Stimulated activated CD8-positive, alpha-beta memory T cell treated with anti-CD3 and anti-CD28 coated beads, Interleukin-12 subunit alpha, Interleukin-12 subunit beta, amount 100 ng/mL, for 1 hour (primary cell): ENCODE results near the gene GTF2H2.
"Not testable (repeated sequence)": the region's sequence is repeated elsewhere in the genome, so short reads cannot be mapped to it uniquely, and the experiment has no call there.

ENCODE experiments used
- DNase-seq: peaks from one replicate; pipeline ENCODE4 v3.0.0-alpha.2; 2020; ENCODE audit warnings: low read depth

The GTF2H2 gene

GRCh38 chr5:71067262-71067928 lies at the start of gene GTF2H2:
TSS of gene GTF2H2 (minus strand) at chr5:71067676. CDS start at chr5:71062763, 4,913 bp downstream.
- DNase-seq, result not testable (repeated sequence)

GRCh38 chr5:71109730-71110275 lies 42.3 kb upstream of the GTF2H2 start:
- not testable (repeated sequence) for DNase-seq

GRCh38 chr5:71099996-71100395 lies 32.5 kb upstream of the GTF2H2 start:
- not testable (repeated sequence) for DNase-seq

DNA sequence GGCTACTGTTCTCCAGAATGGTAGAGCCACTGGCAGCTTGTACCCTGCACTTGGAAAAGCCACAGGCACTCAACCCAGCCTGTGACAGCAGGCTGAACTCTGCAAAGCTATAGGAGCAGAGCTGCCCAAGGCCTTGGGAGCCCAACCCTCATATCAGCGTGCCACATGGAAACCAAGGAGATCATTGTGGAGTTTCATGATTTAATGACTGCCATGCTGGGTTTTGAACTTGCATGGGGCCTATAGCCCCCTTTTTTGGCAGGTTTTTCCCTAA lies 30.4 kb upstream of the GTF2H2 start:
- DNase-seq, result not testable (repeated sequence)

DNA sequence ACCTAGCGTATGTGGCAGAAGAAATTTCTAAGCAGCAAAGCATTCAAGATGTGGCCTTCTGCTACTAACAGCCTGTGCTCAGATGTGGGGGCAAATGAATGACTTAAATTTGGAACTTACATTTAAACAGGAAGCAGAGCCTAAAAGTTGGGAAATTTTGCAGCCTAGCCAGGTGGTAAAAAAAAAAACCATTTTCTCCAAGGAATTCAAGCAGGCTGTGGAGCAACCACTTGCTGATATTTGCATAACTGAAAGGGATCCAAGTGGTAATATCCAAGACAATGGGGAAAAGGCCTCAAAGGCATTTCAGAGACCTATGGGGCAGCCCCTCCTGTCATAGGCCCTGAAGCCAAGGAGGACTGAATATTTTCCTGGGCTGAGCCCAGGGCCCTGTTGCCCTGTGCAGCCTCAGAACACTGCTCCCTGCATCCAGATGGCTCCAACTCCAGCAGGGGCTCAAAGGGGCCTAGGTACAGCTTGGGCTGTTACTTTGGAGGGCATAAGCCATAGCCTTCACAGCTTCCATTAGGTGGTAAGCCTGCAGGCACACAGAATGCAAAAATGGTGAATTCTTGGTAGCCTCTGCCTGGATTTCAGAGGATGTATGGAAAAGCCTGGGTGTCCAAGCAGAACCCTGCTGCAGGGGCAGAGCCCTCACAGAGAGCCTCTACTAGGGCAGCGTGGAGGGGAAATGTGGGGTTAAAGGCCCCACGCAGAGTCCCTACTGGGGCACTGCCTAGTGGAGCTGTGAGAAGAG lies 29.9 kb upstream of the GTF2H2 start:
- not testable (repeated sequence) for DNase-seq

GRCh38 chr5:71089773-71090172 lies 22.3 kb upstream of the GTF2H2 start:
- DNase-seq, result not testable (repeated sequence)

GRCh38 chr5:71088754-71089153 lies 21.3 kb upstream of the GTF2H2 start:
- DNase-seq, result not testable (repeated sequence)

DNA sequence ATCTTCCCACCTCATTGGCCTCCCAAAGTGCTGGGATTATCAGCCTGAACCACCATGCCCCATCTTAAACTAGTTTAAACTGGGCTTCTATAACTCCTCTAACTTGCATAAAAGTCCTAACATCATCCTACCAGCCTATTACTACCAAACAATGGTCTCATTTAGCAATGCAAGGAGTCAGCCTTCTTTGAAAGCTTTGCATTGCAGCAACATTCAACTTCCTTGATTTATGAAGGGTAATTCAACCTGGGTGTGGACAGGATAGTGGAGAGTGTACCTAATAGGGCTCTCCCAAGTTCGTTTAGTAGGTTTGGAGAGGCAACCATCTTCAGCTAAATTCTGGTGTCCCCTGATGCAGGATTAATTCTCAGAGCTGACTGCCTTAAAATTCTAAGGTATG lies 18.7 kb upstream of the GTF2H2 start:
- not testable (repeated sequence) for DNase-seq

- DNase-seq, result not testable (repeated sequence)
Measured at GRCh38 chr5:71084280-71085063, 17.0 kb upstream of the GTF2H2 start.

- DNase-seq, result not testable (repeated sequence)
Measured at GRCh38 chr5:71082898-71083297, 15.4 kb upstream of the GTF2H2 start.

DNA sequence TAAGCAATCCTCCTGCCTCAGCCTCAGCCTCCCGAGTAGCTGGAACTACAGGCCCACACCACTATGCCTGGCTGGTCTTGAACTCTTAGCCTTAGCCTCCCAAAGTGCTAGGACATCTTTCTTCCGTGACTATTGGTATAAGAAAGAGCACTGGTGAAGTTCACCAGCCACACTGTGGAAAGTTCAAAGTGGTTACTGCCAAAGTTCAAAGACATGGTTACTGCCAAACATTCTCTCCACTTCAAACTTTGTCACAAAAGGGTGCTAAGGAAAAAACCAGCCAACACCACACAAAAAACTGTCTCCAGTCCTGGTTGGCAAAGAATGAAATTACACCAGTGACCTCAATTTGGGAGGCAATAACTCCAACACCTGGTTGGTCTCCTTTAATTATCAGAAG lies 14.9 kb upstream of the GTF2H2 start:
- DNase-seq, result not testable (repeated sequence)

- DNase-seq, result not testable (repeated sequence)
Measured at GRCh38 chr5:71061322-71061721, 6.2 kb downstream of the GTF2H2 start.

DNA sequence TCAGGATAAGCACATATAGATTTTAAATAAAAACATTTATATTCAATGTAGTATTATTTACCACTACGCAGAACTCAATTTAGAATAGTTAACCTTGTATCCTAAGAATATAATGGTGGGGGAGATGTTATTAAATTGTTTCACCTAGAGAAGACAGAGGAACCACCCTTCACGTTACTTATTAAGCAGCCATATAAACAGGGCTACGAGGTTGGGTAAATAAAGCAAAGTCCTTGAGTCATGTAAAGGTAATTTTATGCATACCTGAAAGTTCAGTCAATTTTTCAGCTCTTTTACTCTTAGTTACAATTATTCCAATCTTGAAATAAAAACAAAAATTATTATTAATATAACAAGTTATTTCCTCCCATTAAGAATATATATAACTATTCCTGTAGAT lies 8.1 kb downstream of the GTF2H2 start:
- DNase-seq, result not testable (repeated sequence)

DNA sequence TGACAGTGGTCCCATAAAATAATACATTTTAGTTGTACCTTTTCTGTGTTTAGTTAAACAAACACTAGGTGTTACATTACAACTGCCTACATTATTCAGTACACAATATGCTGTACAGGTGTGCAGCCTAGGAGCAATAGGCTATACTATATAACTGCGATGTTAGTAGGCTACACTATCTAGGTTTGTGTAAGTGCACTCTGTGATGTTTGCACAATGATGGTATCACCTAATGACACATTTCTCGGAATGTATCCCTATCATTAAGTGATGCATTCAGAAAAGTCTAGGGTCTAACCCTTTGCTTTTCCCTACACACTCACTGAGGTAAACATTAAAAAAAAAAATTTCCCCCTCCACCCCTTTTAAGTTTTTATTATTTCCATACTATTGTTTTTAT lies 22.7 kb downstream of the GTF2H2 start:
- DNase-seq, result not testable (repeated sequence)

GRCh38 chr5:71044128-71044527 lies 23.3 kb downstream of the GTF2H2 start:
- not testable (repeated sequence) for DNase-seq

- not testable (repeated sequence) for DNase-seq
Measured at GRCh38 chr5:71031046-71031776, 36.3 kb downstream of the GTF2H2 start.

- DNase-seq, result not testable (repeated sequence)
Measured at GRCh38 chr5:71025289-71025953, 42.1 kb downstream of the GTF2H2 start, which contains the start of gene NAIP. TSS of gene NAIP (minus strand) at chr5:71025339. CDS start at chr5:71012915, 12,424 bp downstream.

DNA sequence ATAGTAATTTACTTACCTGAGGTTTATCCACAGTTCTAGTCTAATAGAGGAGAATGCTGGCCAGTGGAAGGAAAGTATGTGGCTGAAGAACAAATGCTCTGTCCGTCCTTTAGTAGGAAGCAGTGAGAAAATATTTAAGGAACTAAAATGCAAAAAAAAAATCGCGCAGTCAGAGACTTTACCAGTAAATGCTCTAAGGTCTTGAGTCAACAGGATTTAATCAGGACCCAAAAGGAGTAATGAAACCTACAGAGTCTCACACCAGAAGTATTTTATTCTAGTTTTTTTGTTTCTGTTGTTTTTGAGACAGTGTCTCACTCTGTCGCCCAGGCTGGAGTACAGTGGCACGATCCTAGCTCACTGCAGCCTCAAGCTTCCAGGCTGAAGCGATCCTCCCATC lies 46.8 kb downstream of the GTF2H2 start:
- DNase-seq, result not testable (repeated sequence)

DNA sequence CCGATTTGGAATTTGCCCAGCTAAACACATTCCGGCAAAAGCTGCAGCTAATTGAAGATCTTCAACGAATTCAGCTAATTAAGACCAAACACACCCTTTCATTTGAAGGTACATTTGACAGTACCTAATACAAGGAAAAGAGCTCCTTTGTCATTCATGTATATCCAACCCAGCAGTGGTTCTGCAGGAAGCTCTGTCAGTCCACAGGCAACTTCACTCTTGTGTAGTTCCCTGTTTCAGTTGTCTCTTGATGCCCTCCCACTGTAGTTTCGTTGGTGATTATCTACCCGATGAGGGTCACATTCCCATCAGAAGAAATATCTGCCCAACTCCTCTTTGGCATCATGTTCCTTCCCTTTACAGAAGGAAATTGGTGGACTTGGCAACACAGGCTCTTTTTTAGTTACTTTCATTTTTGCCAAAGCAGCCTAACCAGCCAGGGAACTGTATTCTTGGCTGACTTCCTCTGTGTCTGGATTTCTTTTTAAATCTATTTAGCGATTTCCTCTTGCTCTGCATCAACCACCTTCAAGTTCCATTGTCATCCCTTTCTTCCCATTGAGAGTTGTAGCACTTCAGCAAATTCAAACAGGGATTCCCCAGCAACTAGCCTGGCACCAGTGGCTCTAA lies 49.0 kb downstream of the GTF2H2 start:
- DNase-seq, result not testable (repeated sequence)

- DNase-seq, result no peak
Measured at GRCh38 chr5:71014176-71014575, 53.3 kb downstream of the GTF2H2 start.

DNA sequence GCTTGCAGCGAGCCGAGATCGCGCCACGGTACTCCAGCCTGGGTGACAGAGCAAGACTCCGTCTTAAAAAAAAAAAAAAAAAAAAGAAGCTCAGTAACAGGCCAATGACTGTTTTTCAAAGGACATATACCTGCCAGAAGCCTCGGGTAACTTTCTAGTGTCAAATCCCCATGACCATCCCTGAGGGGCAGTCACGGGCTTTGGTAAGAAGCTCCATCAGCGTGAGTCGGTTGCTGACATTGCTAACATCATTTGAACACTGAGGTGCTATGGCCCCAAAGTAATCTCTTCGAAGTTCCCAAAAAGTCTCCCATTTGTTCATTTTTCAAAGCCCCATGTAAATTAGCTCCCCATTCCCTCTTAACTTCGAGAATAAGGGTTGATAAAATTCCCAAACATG lies 53.9 kb downstream of the GTF2H2 start:
- no peak for DNase-seq
